WI38 (cell line): ENCODE results near the gene SRPK2.

Source experiments
- H3K4me3 ChIP-seq: 2 replicates; pipeline ENCODE4 v1.5.1; 2011; ENCODE audit warnings: low read depth, mild to moderate bottlenecking, control low read depth, low read length
- TF ChIP-seq, protein P1 (sequence below): IDR thresholded peaks from 2 replicates; pipeline ENCODE4 v1.5.1; 2012; ENCODE audit warnings: low read depth, mild to moderate bottlenecking, control low read depth, low read length

SRPK2 gene

DNA sequence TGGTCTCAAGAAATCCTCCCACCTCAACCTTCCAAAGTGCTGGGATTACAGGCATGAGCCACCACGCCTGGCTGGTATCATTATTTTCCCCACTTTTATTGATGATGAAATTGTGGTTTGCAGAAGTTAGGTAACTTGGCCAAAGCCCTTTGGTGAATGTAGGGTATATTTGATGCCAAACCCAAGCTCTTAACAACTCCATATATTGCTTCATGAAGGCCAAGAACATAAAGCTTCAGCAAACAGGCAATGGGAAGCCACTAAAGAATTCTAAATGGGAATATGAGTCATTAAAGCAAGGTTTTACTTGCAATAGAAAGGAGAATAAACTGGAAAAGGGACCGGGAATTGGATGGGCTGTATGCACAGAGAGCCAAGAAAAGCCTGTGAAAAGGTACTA, 232.0 kb downstream of the SRPK2 start:
- TF ChIP-seq, protein P1, sequence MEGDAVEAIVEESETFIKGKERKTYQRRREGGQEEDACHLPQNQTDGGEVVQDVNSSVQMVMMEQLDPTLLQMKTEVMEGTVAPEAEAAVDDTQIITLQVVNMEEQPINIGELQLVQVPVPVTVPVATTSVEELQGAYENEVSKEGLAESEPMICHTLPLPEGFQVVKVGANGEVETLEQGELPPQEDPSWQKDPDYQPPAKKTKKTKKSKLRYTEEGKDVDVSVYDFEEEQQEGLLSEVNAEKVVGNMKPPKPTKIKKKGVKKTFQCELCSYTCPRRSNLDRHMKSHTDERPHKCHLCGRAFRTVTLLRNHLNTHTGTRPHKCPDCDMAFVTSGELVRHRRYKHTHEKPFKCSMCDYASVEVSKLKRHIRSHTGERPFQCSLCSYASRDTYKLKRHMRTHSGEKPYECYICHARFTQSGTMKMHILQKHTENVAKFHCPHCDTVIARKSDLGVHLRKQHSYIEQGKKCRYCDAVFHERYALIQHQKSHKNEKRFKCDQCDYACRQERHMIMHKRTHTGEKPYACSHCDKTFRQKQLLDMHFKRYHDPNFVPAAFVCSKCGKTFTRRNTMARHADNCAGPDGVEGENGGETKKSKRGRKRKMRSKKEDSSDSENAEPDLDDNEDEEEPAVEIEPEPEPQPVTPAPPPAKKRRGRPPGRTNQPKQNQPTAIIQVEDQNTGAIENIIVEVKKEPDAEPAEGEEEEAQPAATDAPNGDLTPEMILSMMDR: no peak
- H3K4me3 ChIP-seq: no peak overlapping the region

DNA sequence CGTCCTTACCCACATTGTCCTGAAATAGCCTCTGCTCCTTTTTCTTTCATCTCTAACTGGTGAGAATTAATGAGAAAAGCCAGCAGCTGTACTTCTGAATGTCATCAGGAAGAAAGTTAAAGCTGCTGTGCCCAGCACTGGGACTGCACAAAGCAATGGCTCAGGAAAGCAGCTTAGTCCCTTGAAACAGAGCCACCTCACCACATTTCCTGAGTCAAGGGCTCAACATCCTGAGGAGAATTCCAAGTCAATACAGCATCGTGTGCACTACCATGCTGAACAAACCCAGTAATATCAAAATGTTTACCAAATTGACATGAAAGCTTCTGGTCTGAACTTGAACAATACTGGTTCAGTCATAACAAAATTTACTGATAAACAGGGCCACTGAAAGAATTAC, 234.6 kb downstream of the SRPK2 start:
- TF ChIP-seq, protein P1: no peak
- H3K4me3 ChIP-seq: no peak overlapping the region

DNA sequence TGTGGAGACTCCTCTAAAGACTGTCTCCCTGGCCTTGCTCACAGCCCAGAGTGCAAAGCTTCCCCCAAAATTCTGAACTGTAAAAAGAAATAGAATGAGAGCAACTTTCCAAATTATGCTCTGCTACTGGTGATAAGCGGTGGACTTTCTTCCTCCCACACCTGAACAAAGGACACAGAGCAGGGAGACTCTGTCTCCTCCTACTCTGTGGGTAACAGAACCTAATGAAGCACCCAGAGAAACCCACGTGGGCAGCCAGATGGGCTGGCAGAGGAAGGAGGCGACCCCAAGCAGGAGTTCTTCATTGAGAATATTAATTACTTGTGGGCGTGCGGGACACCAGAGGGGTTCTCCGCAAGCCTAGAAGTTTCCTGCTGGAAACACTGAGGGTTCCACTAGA, 235.2 kb downstream of the SRPK2 start:
- TF ChIP-seq, protein P1: no peak
- no peak overlapping the region for H3K4me3 ChIP-seq

DNA sequence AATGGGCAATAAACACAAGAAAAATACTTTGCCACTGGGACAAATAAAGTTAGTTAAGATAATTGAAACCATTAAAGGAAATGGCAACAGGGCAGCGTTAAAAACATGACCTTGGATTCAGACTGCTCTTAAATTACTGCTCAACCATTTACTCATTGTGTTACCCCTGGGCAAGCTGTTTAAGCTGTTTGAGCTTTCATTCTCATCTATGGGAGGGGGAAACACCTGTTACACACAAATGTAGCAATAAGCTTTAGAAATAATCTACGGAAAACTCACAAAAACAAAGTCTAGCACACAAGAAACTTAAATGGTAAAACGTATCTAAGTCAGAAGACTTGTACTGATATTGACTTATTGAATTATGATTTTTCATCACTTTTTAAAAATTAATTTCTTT, 237.6 kb downstream of the SRPK2 start:
- TF ChIP-seq, protein P1: no peak
- H3K4me3 ChIP-seq: no peak overlapping the region

DNA sequence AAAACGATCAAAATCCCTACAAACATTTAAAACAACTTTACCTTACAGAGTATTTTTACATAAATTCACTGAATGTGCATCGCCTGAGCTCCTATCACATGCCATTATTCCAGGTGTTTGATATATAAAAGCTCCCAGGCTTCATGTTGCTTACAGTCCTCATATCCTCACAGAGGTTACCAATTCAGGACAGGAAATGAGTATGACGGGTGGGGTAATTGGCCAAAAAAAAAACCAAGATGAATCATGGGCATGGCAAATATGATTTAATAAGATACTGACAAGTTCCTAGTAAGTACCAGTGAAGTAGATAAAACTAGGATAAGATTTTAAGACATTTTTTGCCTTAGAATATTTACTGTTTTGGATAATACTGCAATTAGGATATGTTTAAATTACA, 238.9 kb downstream of the SRPK2 start:
- no peak overlapping the region for H3K4me3 ChIP-seq
- TF ChIP-seq, protein P1: no peak

DNA sequence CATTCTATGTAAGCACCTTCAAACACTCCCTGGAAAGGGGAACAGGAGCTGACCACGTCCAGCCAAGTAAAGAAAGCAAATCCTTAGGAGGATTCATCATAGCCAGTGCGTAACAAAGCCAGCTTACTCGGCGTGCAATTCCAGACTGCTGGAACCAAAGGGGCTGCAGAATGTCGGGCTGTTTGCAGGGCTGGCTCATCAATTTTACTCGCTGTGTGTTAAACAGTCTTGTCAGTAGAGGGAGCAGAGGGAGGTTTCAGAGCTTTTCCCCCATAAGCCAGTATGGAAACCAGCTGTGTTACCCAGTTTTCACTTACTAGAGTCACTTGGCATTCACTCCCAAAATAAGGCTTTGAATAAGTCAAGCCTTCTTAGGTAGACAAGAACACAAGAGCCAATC, 247.7 kb downstream of the SRPK2 start:
- TF ChIP-seq, protein P1: peak; percentile 40

DNA sequence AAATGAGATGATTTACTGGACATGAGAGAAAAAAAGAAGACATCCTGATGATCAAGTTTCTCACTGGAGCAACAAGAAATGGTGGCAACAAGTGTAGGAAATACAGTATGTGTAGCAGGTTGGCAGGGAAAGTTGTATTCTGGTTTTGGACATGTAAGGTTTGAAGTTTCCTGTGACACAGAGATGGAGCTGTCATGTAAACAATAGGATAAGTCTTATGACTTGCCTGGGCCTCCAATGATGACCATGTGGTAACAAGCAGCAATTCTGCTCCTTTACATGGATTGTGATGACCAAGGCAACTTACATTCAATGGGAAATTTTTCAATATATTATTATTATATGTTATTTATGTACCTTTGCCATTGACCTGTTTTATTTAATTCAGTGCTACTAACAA, 249.3 kb downstream of the SRPK2 start:
- TF ChIP-seq, protein P1: no peak
- no peak overlapping the region for H3K4me3 ChIP-seq

More for the DNA sequence above, 247.7 kb downstream of the SRPK2 start:
- no peak overlapping the region for H3K4me3 ChIP-seq
